Neural cell (in vitro differentiated cells): ENCODE data around the gene BAIAP2L1. TPM values are rescaled to one million over a fixed set of nuclear protein-coding genes. Genes with fewer than 3 reads are reported as not detected.

Source experiments
- H2AFZ ChIP-seq: fragments of 200-600, 300-800 bp; sonication (generic), shearing (Covaris generic); 2 replicates; pipeline ENCODE4 v1.6.0; 2014; ENCODE audit warnings: low read depth, mild to moderate bottlenecking, antibody characterized with exemption, low read length, moderate library complexity
- H3F3A ChIP-seq: fragments of 200-600 bp; shearing (Covaris generic); 2 replicates; pipeline ENCODE4 v1.6.1; 2016; ENCODE audit warnings: mild to moderate bottlenecking, moderate library complexity, mixed read lengths, antibody characterized with exemption, low read length; ENCODE audit not compliant: insufficient read depth, poor library complexity, severe bottlenecking
- H3K27ac ChIP-seq: fragments of 200-600, 300-800 bp; sonication (generic), shearing (Covaris generic); 2 replicates; pipeline ENCODE4 v1.5.1; 2014; ENCODE audit warnings: mild to moderate bottlenecking, low read length, moderate library complexity
- H3K27me3 ChIP-seq: fragments of 300-800, 200-600 bp; sonication (generic), shearing (Covaris generic); 2 replicates; pipeline ENCODE4 v1.6.0; 2014; ENCODE audit warnings: mild to moderate bottlenecking, low read depth, low read length, moderate library complexity; ENCODE audit not compliant: insufficient read depth
- H3K36me3 ChIP-seq: fragments of 300-800, 200-600 bp; sonication (generic), shearing (Covaris generic); 2 replicates; pipeline ENCODE4 v1.5.1; 2014; ENCODE audit warnings: mild to moderate bottlenecking, antibody characterized with exemption, low read length, moderate library complexity; ENCODE audit not compliant: insufficient read depth
- H3K4me2 ChIP-seq: fragments of 300-800, 200-600 bp; sonication (generic), shearing (Covaris generic); 2 replicates; pipeline ENCODE4 v1.6.0; 2014; ENCODE audit warnings: mild to moderate bottlenecking, low read length
- H3K4me3 ChIP-seq: fragments of 300-800, 200-600 bp; sonication (generic), shearing (Covaris generic); 2 replicates; pipeline ENCODE4 v1.5.1; 2014; ENCODE audit warnings: mild to moderate bottlenecking, low read length, moderate library complexity
- H3K79me2 ChIP-seq: fragments of 200-600 bp; shearing (Covaris generic); replicated peaks from 2 replicates; pipeline ENCODE4 v1.6.0; 2014; ENCODE audit warnings: mild to moderate bottlenecking, low read length, moderate library complexity; ENCODE audit not compliant: insufficient read depth
- H3K9ac ChIP-seq: fragments of 300-800, 200-600 bp; sonication (generic), shearing (Covaris generic); 2 replicates; pipeline ENCODE4 v1.6.1; 2016; ENCODE audit warnings: mild to moderate bottlenecking, low read length, mixed read lengths
- H3K9me2 ChIP-seq: fragments of 200-600 bp; shearing (Covaris generic); 2 replicates; pipeline ENCODE4 v1.6.1; 2016; ENCODE audit warnings: mild to moderate bottlenecking, low read length, mixed read lengths; ENCODE audit not compliant: insufficient read depth
- H3K9me3 ChIP-seq: fragments of 200-600, 300-800 bp; sonication (generic), shearing (Covaris generic); 2 replicates; pipeline ENCODE4 v1.6.1; 2016; ENCODE audit warnings: mild to moderate bottlenecking, mixed run types, low read length, moderate library complexity, mixed read lengths
- H4K20me1 ChIP-seq: fragments of 200-600 bp; shearing (Covaris generic); 2 replicates; pipeline ENCODE4 v1.6.1; 2016; ENCODE audit warnings: mild to moderate bottlenecking, mixed run types; ENCODE audit not compliant: insufficient read depth
- CTCF ChIP-seq: fragments of 450-650 bp; IDR thresholded peaks from 2 replicates; pipeline ENCODE4 v1.5.1; 2014; ENCODE audit warnings: antibody characterized with exemption, mild to moderate bottlenecking, moderate library complexity; ENCODE audit not compliant: poor library complexity, severe bottlenecking
- EP300 ChIP-seq: fragments of 450-650 bp; conservative IDR thresholded peaks from 2 replicates; pipeline ENCODE4 v1.6.1; 2014; ENCODE audit warnings: antibody characterized with exemption, mild to moderate bottlenecking, moderate library complexity; ENCODE audit not compliant: poor library complexity, severe bottlenecking
- EZH2 ChIP-seq: fragments of 200-600, 300-800 bp; shearing (Covaris generic), sonication (generic); IDR thresholded peaks from 2 replicates; pipeline ENCODE4 v1.6.1; 2014; ENCODE audit warnings: antibody characterized with exemption, low read length, borderline replicate concordance, mild to moderate bottlenecking; ENCODE audit not compliant: insufficient read depth, poor library complexity, severe bottlenecking
- MXI1 ChIP-seq: fragments of 450-650 bp; conservative IDR thresholded peaks from 2 replicates; pipeline ENCODE4 v1.6.1; 2014; ENCODE audit warnings: antibody characterized with exemption, mild to moderate bottlenecking; ENCODE audit not compliant: poor library complexity, severe bottlenecking
- POLR2AphosphoS5 ChIP-seq: IDR thresholded peaks from 2 replicates; pipeline ENCODE4 v1.6.1; 2012
- RAD21 ChIP-seq: fragments of 450-650 bp; conservative IDR thresholded peaks from 2 replicates; pipeline ENCODE4 v1.6.1; 2014; ENCODE audit warnings: antibody characterized with exemption, mild to moderate bottlenecking, moderate library complexity
- REST ChIP-seq: IDR thresholded peaks from 2 replicates; pipeline ENCODE4 v1.6.1; 2012; ENCODE audit warnings: borderline replicate concordance
- SMC3 ChIP-seq: fragments of 450-650 bp; conservative IDR thresholded peaks from 2 replicates; pipeline ENCODE4 v1.6.1; 2014; ENCODE audit warnings: antibody characterized with exemption, mild to moderate bottlenecking, moderate library complexity; ENCODE audit not compliant: poor library complexity
- TAF1 ChIP-seq: IDR thresholded peaks from 2 replicates; pipeline ENCODE4 v1.6.1; 2012; ENCODE audit warnings: low read depth
- polyA plus RNA-seq: library from polyadenylated mRNA; depleted of rRNA; stranded (reverse); fragments of >200 nt; gene quantifications from 2 replicates; pipeline ENCODE4 v1.2.3, GENCODE V29; 2014

Gene BAIAP2L1
- polyA plus RNA-seq, 1 donor from 2014 or later, result not detected

GRCh38 chr7:98296833-98297232 is 104.1 kb downstream of the BAIAP2L1 start:
- H3K4me3 ChIP-seq, result no peak overlapping the region
- no peaks in the 10 kb centered on the region for H4K20me1 ChIP-seq
- H3K4me2 ChIP-seq, result no peak overlapping the region
- no peak overlapping the region for H3K9ac ChIP-seq
- no peaks in the 10 kb centered on the region for H3K9me2 ChIP-seq
- H3F3A ChIP-seq, result no peaks in the 10 kb centered on the region
- no peaks in the 10 kb centered on the region for H3K79me2 ChIP-seq
- TF ChIP-seq TAF1, result no peak
- no peak for TF ChIP-seq SMC3
- no peak for TF ChIP-seq EP300
- no peak for TF ChIP-seq CTCF
- TF ChIP-seq EZH2, result no peak
- TF ChIP-seq REST, result no peak
- TF ChIP-seq MXI1, result no peak
- TF ChIP-seq RAD21, result no peak
- TF ChIP-seq POLR2AphosphoS5, result no peak
- no peak overlapping the region for H3K27ac ChIP-seq
- H3K36me3 ChIP-seq, result no peaks in the 10 kb centered on the region
- no peaks in the 10 kb centered on the region for H3K27me3 ChIP-seq
- H3K9me3 ChIP-seq, result no peaks in the 10 kb centered on the region
- H2AFZ ChIP-seq, result no peak overlapping the region

GRCh38 chr7:98295467-98296192 is 105.3 kb downstream of the BAIAP2L1 start:
- TF ChIP-seq REST (no peak), SMC3 (no peak), EZH2 (no peak)
- Histone ChIP-seq H3K4me2 (no peak overlapping the region), H3K4me3 (no peak overlapping the region), H4K20me1 (no peaks in the 10 kb centered on the region), H3K9ac (no peak overlapping the region), H3K9me2 (no peaks in the 10 kb centered on the region), H3K36me3 (no peaks in the 10 kb centered on the region), H3K9me3 (no peaks in the 10 kb centered on the region), H3K27me3 (no peaks in the 10 kb centered on the region), H3K79me2 (no peaks in the 10 kb centered on the region), H2AFZ (no peak overlapping the region), H3K27ac (no peak overlapping the region), H3F3A (no peaks in the 10 kb centered on the region)
